ENCODE results near the gene MOB2. TPM values are rescaled to one million over a fixed set of nuclear protein-coding genes. Genes with fewer than 3 reads are reported as not detected.

The MOB2 gene
- total RNA-seq, 1 experiment from 2014 or later, result 21.8 TPM

GRCh38 chr11:1503708-1504104 is 17.1 kb upstream of the MOB2 start:
- Histone ChIP-seq H3K9me2 (ENCODE audit: insufficient read depth) (no peaks in the 10 kb centered on the region), H3K9me3 (ENCODE audit: insufficient read depth, low read depth) (no peaks in the 10 kb centered on the region), H3K27me3 (ENCODE audit: insufficient read depth, low read depth) (no peaks in the 10 kb centered on the region), H3K4me1 (replicated peaks; ENCODE audit: insufficient read depth) (no peaks in the 10 kb centered on the region), H4K20me1 (ENCODE audit: insufficient read depth) (peaks cover 13% of the 10 kb centered on the region; the same call in 1 of the 2 replicates), H3K27ac (no peak overlapping the region), H3K79me2 (ENCODE audit: low read depth) (no peaks in the 10 kb centered on the region), H3K36me3 (ENCODE audit: low read depth) (no peaks in the 10 kb centered on the region), H2AFZ (no peak overlapping the region), H3F3A (ENCODE audit: insufficient read depth, low read depth) (no peaks in the 10 kb centered on the region; the same call in 1 of the 2 replicates), H3K4me3 (no peak overlapping the region), H3K4me2 (no peak overlapping the region)
- intact Hi-C loops (cut with micrococcal nuclease; ENCODE audit: unreplicated experiment), result no loop called here
- DNase-seq, result no peak
- TF ChIP-seq CTCF (conservative IDR thresholded peaks at IDR 0.05), result no peak
- TF ChIP-seq EZH2 (IDR thresholded peaks at IDR 0.05; ENCODE audit: low read depth), result no peak
- BruUV-seq (replicated peaks), result no TSS peak
- POLR2A ChIA-PET (ENCODE audit: unreplicated experiment), result no interaction called here
- CTCF ChIA-PET, result no interaction called here

GRCh38 chr11:1502954-1503707 is 16.6 kb upstream of the MOB2 start:
- BruUV-seq (replicated peaks), result no TSS peak
- no peaks in the 10 kb centered on the region for H3K27me3 ChIP-seq (ENCODE audit: insufficient read depth, low read depth)
- H3K79me2 ChIP-seq (ENCODE audit: low read depth), result no peaks in the 10 kb centered on the region
- intact Hi-C loops (cut with micrococcal nuclease; ENCODE audit: unreplicated experiment), result no loop called here
- DNase-seq, result no peak
- H3K4me3 ChIP-seq, result no peak overlapping the region
- H3K4me1 ChIP-seq (replicated peaks; ENCODE audit: insufficient read depth), result no peaks in the 10 kb centered on the region
- H2AFZ ChIP-seq, result no peak overlapping the region
- H3F3A ChIP-seq (ENCODE audit: insufficient read depth, low read depth), result no peaks in the 10 kb centered on the region; the same call in 1 of the 2 replicates
- POLR2A ChIA-PET (ENCODE audit: unreplicated experiment), result no interaction called here
- H4K20me1 ChIP-seq (ENCODE audit: insufficient read depth), result peaks cover 13% of the 10 kb centered on the region; the same call in 1 of the 2 replicates
- H3K9me3 ChIP-seq (ENCODE audit: insufficient read depth, low read depth), result no peaks in the 10 kb centered on the region
- H3K4me2 ChIP-seq, result no peak overlapping the region
- CTCF ChIA-PET, result no interaction called here
- TF ChIP-seq CTCF (conservative IDR thresholded peaks at IDR 0.05), result no peak
- no peak for TF ChIP-seq EZH2 (IDR thresholded peaks at IDR 0.05; ENCODE audit: low read depth)
- H3K27ac ChIP-seq, result no peak overlapping the region
- H3K36me3 ChIP-seq (ENCODE audit: low read depth), result no peaks in the 10 kb centered on the region
- H3K9me2 ChIP-seq (ENCODE audit: insufficient read depth), result no peaks in the 10 kb centered on the region

- Histone ChIP-seq H3K4me1 (replicated peaks; ENCODE audit: insufficient read depth) (no peaks in the 10 kb centered on the region), H3K36me3 (ENCODE audit: low read depth) (no peaks in the 10 kb centered on the region), H3F3A (ENCODE audit: insufficient read depth, low read depth) (no peaks in the 10 kb centered on the region; the same call in 1 of the 2 replicates), H2AFZ (no peak overlapping the region), H3K27ac (no peak overlapping the region), H3K4me2 (no peak overlapping the region), H3K4me3 (no peak overlapping the region), H4K20me1 (ENCODE audit: insufficient read depth) (peaks cover 11% of the 10 kb centered on the region; the same call in 1 of the 2 replicates), H3K27me3 (ENCODE audit: insufficient read depth, low read depth) (no peaks in the 10 kb centered on the region), H3K9me3 (ENCODE audit: insufficient read depth, low read depth) (no peaks in the 10 kb centered on the region), H3K79me2 (ENCODE audit: low read depth) (no peaks in the 10 kb centered on the region), H3K9me2 (ENCODE audit: insufficient read depth) (no peaks in the 10 kb centered on the region)
- no peak for TF ChIP-seq CTCF (conservative IDR thresholded peaks at IDR 0.05)
- TF ChIP-seq EZH2 (IDR thresholded peaks at IDR 0.05; ENCODE audit: low read depth), result no peak
- intact Hi-C loops (cut with micrococcal nuclease; ENCODE audit: unreplicated experiment), result no loop called here
- POLR2A ChIA-PET (ENCODE audit: unreplicated experiment), result no interaction called here
- CTCF ChIA-PET, result interaction anchor here (0.5 kb wide), 1 partner anchor 380 kb away, joined by 3 read pairs; no protein-coding TSS in a partner anchor
- DNase-seq, result no peak
- no TSS peak for BruUV-seq (replicated peaks)
These were observed 15.8 kb upstream of the MOB2 start for GRCh38 chr11:1502168-1502953.

Data from PC-9 (cell line).